Measurements from ENCODE around the gene TTLL13. TPM values are rescaled to one million over a fixed set of nuclear protein-coding genes. Genes with fewer than 3 reads are reported as not detected.

The TTLL13 gene
- total and polyA plus RNA-seq, 7 experiments from 2014 or later: 0.40 to 1.8 (median 0.63) TPM; not detected in 3

GRCh38 chr15:90203473-90203872, 45.9 kb upstream of the TTLL13 start:
- Histone ChIP-seq H3K27ac (ENCODE audit: low read depth, low read length) (no peak overlapping the region), H3K4me3 (ENCODE audit: low read length) (no peak overlapping the region), H3K27me3 (ENCODE audit: control insufficient read depth in 2 of 2, insufficient read depth in 2 of 2, low read length in 2 of 2) (no peaks in the 10 kb centered on the region), H3K4me1 (ENCODE audit: control insufficient read depth in 2 of 2, insufficient read depth in 2 of 2, low read length in 2 of 2) (peaks cover 11 to 23% of the 10 kb centered on the region in 2 donors), H3K36me3 (ENCODE audit: control insufficient read depth in 2 of 3, insufficient read depth in 3 of 3, low read length in 3 of 3) (no peaks in the 10 kb centered on the region), H3K9me3 (ENCODE audit: control insufficient read depth in 2 of 3, low read length in 3 of 3) (no peaks in the 10 kb centered on the region)
- Mint-ChIP-seq H3K4me1 (peaks cover 21 to 32% (median 26%) of the 10 kb centered on the region in 7 donors), H3K36me3 (peaks cover 0 to 3% (median 0%) of the 10 kb centered on the region in 5 donors), H3K27me3 (peaks cover 0 to 3% (median 0%) of the 10 kb centered on the region in 5 donors), H3K9me3 (peaks cover 0 to under 1% (median 0%) of the 10 kb centered on the region in 11 donors), H3K27ac (no peak overlapping the region), H3K4me3 (peak overlapping the region in 3 of 10 donors; percentile 25 to 92 (median 69))
- intact Hi-C loops (cut with micrococcal nuclease): loop anchor here in 1 of 2 donors (5.0 kb wide), 1 partner anchor 101 kb away; the partner anchor contains the start of gene IDH2
- ChIA-PET CTCF (interaction anchor here (0.7 kb wide), 1 partner anchor 16 kb away, joined by 3 read pairs; no protein-coding TSS in a partner anchor), POLR2A (interaction anchor here (1.0 to 6.6 kb wide), 4 partner anchors 12 to 27 kb away, joined by 3 to 95 read pairs (median 10); partner anchors contain the start of genes CIB1 and GDPGP1)
- no peak for DNase-seq
- ATAC-seq: no peak

GRCh38 chr15:90203922-90204321, 45.4 kb upstream of the TTLL13 start:
- Histone ChIP-seq H3K4me1 (ENCODE audit: control insufficient read depth in 2 of 2, insufficient read depth in 2 of 2, low read length in 2 of 2) (peaks cover 11 to 23% of the 10 kb centered on the region in 2 donors), H3K36me3 (ENCODE audit: control insufficient read depth in 2 of 3, insufficient read depth in 3 of 3, low read length in 3 of 3) (no peaks in the 10 kb centered on the region), H3K9me3 (ENCODE audit: control insufficient read depth in 2 of 3, low read length in 3 of 3) (no peaks in the 10 kb centered on the region), H3K4me3 (ENCODE audit: low read length) (no peak overlapping the region), H3K27me3 (ENCODE audit: control insufficient read depth in 2 of 2, insufficient read depth in 2 of 2, low read length in 2 of 2) (no peaks in the 10 kb centered on the region), H3K27ac (ENCODE audit: low read depth, low read length) (no peak overlapping the region)
- Mint-ChIP-seq H3K27me3 (peaks cover 0 to 3% (median 0%) of the 10 kb centered on the region in 5 donors), H3K27ac (no peak overlapping the region), H3K4me3 (peak overlapping the region in 1 of 10 donors; percentile 69), H3K4me1 (peaks cover 20 to 33% (median 26%) of the 10 kb centered on the region in 7 donors), H3K36me3 (peaks cover 0 to 3% (median 0%) of the 10 kb centered on the region in 5 donors), H3K9me3 (no peaks in the 10 kb centered on the region)
- DNase-seq (no peak), ATAC-seq (no peak)
- intact Hi-C loops (cut with micrococcal nuclease): loop anchor here in 1 of 2 donors (5.0 kb wide), 1 partner anchor 102 kb away; the partner anchor contains the start of gene IDH2
- ChIA-PET CTCF (interaction anchor here (0.7 kb wide), 1 partner anchor 15 kb away, joined by 3 read pairs; no protein-coding TSS in a partner anchor), POLR2A (interaction anchor here (0.7 to 6.6 kb wide), 4 partner anchors 11 to 27 kb away, joined by 3 to 95 read pairs (median 4); partner anchors contain the start of genes CIB1 and GDPGP1)

GRCh38 chr15:90205050-90205848, 44.1 kb upstream of the TTLL13 start:
- peaks cover 0 to 3% (median 0%) of the 10 kb centered on the region in 5 donors for H3K27me3 Mint-ChIP-seq
- ChIA-PET CTCF (interaction anchor here (1.0 kb wide), 1 partner anchor 14 kb away, joined by 3 read pairs; no protein-coding TSS in a partner anchor), POLR2A (interaction anchor here (0.5 to 6.6 kb wide), 4 partner anchors 11 to 481 kb away, joined by 3 to 95 read pairs (median 4); partner anchors contain the start of genes CIB1 and GDPGP1)
- no peak for DNase-seq
- no peak overlapping the region for H3K27ac Mint-ChIP-seq
- peaks cover 21 to 38% (median 30%) of the 10 kb centered on the region in 7 donors for H3K4me1 Mint-ChIP-seq
- Histone ChIP-seq H3K36me3 (ENCODE audit: control insufficient read depth in 2 of 3, insufficient read depth in 3 of 3, low read length in 3 of 3) (no peaks in the 10 kb centered on the region), H3K4me3 (ENCODE audit: low read length) (no peak overlapping the region), H3K27ac (ENCODE audit: low read depth, low read length) (no peak overlapping the region), H3K9me3 (ENCODE audit: control insufficient read depth in 2 of 3, low read length in 3 of 3) (no peaks in the 10 kb centered on the region), H3K27me3 (ENCODE audit: control insufficient read depth in 2 of 2, insufficient read depth in 2 of 2, low read length in 2 of 2) (no peaks in the 10 kb centered on the region), H3K4me1 (ENCODE audit: control insufficient read depth in 2 of 2, insufficient read depth in 2 of 2, low read length in 2 of 2) (peaks cover 11 to 23% of the 10 kb centered on the region in 2 donors)
- intact Hi-C loops (cut with micrococcal nuclease): loop anchor here in 1 of 2 donors (1.0 kb wide), 1 partner anchor 14 kb away; no protein-coding TSS in a partner anchor
- H3K36me3 Mint-ChIP-seq: peaks cover 0 to 9% (median 7%) of the 10 kb centered on the region in 5 donors
- H3K4me3 Mint-ChIP-seq: no peak overlapping the region
- ATAC-seq: no peak
- no peaks in the 10 kb centered on the region for H3K9me3 Mint-ChIP-seq

GRCh38 chr15:90205886-90206285, 43.5 kb upstream of the TTLL13 start:
- H3K27me3 ChIP-seq (ENCODE audit: control insufficient read depth in 2 of 2, insufficient read depth in 2 of 2, low read length in 2 of 2): no peaks in the 10 kb centered on the region
- Mint-ChIP-seq H3K4me3 (no peak overlapping the region), H3K27me3 (peaks cover 0 to 3% (median 0%) of the 10 kb centered on the region in 5 donors), H3K9me3 (no peaks in the 10 kb centered on the region), H3K27ac (peak overlapping the region in 1 of 9 donors; percentile 88), H3K4me1 (peaks cover 21 to 42% (median 30%) of the 10 kb centered on the region in 7 donors), H3K36me3 (peaks cover 0 to 14% (median 8%) of the 10 kb centered on the region in 5 donors)
- DNase-seq (no peak), ATAC-seq (peak; percentile 35)
- H3K9me3 ChIP-seq (ENCODE audit: control insufficient read depth in 2 of 3, low read length in 3 of 3): no peaks in the 10 kb centered on the region
- intact Hi-C loops (cut with micrococcal nuclease): loop anchor here in 1 of 2 donors (1.0 kb wide), 1 partner anchor 13 kb away; no protein-coding TSS in a partner anchor
- ChIA-PET POLR2A (interaction anchor here (0.6 to 6.6 kb wide), 3 partner anchors 12 to 179 kb away, joined by 3 to 95 read pairs (median 6); partner anchors contain the start of genes CIB1 and GDPGP1), CTCF (interaction anchor here (1.0 kb wide), 1 partner anchor 13 kb away, joined by 3 read pairs; no protein-coding TSS in a partner anchor)
- H3K4me3 ChIP-seq (ENCODE audit: low read length): no peak overlapping the region
- peaks cover 11 to 17% of the 10 kb centered on the region in 2 donors for H3K4me1 ChIP-seq (ENCODE audit: control insufficient read depth in 2 of 2, insufficient read depth in 2 of 2, low read length in 2 of 2)
- no peaks in the 10 kb centered on the region for H3K36me3 ChIP-seq (ENCODE audit: control insufficient read depth in 2 of 3, insufficient read depth in 3 of 3, low read length in 3 of 3)
- H3K27ac ChIP-seq (ENCODE audit: low read depth, low read length): no peak overlapping the region

GRCh38 chr15:90207252-90207651, 42.1 kb upstream of the TTLL13 start:
- H3K9me3 ChIP-seq (ENCODE audit: control insufficient read depth in 2 of 3, low read length in 3 of 3): no peaks in the 10 kb centered on the region
- no peaks in the 10 kb centered on the region for H3K27me3 ChIP-seq (ENCODE audit: control insufficient read depth in 2 of 2, insufficient read depth in 2 of 2, low read length in 2 of 2)
- intact Hi-C loops (cut with micrococcal nuclease): no loop called here
- Mint-ChIP-seq H3K4me3 (no peak overlapping the region), H3K27me3 (peaks cover 0 to 3% (median 0%) of the 10 kb centered on the region in 5 donors), H3K9me3 (no peaks in the 10 kb centered on the region), H3K36me3 (peaks cover 0 to 14% (median 8%) of the 10 kb centered on the region in 5 donors), H3K27ac (no peak overlapping the region), H3K4me1 (peaks cover 21 to 45% (median 33%) of the 10 kb centered on the region in 7 donors)
- peaks cover 9 to 11% of the 10 kb centered on the region in 2 donors for H3K4me1 ChIP-seq (ENCODE audit: control insufficient read depth in 2 of 2, insufficient read depth in 2 of 2, low read length in 2 of 2)
- H3K4me3 ChIP-seq (ENCODE audit: low read length): no peak overlapping the region
- no peak overlapping the region for H3K27ac ChIP-seq (ENCODE audit: low read depth, low read length)
- ATAC-seq (no peak), DNase-seq (no peak)
- ChIA-PET CTCF (no interaction called here), POLR2A (no interaction called here)
- no peaks in the 10 kb centered on the region for H3K36me3 ChIP-seq (ENCODE audit: control insufficient read depth in 2 of 3, insufficient read depth in 3 of 3, low read length in 3 of 3)

- ChIA-PET POLR2A (no interaction called here), CTCF (interaction anchor here (0.9 to 1.7 kb wide), 2 partner anchors 9 to 17 kb away, joined by 3 to 4 read pairs; no protein-coding TSS in a partner anchor)
- Mint-ChIP-seq H3K27me3 (no peaks in the 10 kb centered on the region), H3K9me3 (no peaks in the 10 kb centered on the region), H3K4me3 (no peak overlapping the region), H3K27ac (peak overlapping the region in 2 of 9 donors; percentile 36 to 43), H3K36me3 (peaks cover 0 to 14% (median 8%) of the 10 kb centered on the region in 5 donors), H3K4me1 (peaks cover 14 to 34% (median 24%) of the 10 kb centered on the region in 7 donors)
- no peak for ATAC-seq
- no peaks in the 10 kb centered on the region for H3K27me3 ChIP-seq (ENCODE audit: control insufficient read depth in 2 of 2, insufficient read depth in 2 of 2, low read length in 2 of 2)
- intact Hi-C loops (cut with micrococcal nuclease): no loop called here
- peaks cover 0 to 1% of the 10 kb centered on the region in 2 donors for H3K4me1 ChIP-seq (ENCODE audit: control insufficient read depth in 2 of 2, insufficient read depth in 2 of 2, low read length in 2 of 2)
- no peaks in the 10 kb centered on the region for H3K36me3 ChIP-seq (ENCODE audit: control insufficient read depth in 2 of 3, insufficient read depth in 3 of 3, low read length in 3 of 3)
- no peak for DNase-seq
- H3K27ac ChIP-seq (ENCODE audit: low read depth, low read length): no peak overlapping the region
- no peak overlapping the region for H3K4me3 ChIP-seq (ENCODE audit: low read length)
- H3K9me3 ChIP-seq (ENCODE audit: control insufficient read depth in 2 of 3, low read length in 3 of 3): no peaks in the 10 kb centered on the region
Measured at GRCh38 chr15:90208356-90208755, 41.0 kb upstream of the TTLL13 start.
